A549 (cell line): ENCODE results near the gene MED28. TPM values are rescaled to one million over a fixed set of nuclear protein-coding genes. Genes with fewer than 3 reads are reported as not detected.
A peak's percentile ranks its signal among the peaks of the same experiment; 100 is the strongest.

Experiments used
- ATAC-seq, 2 experiments: fragments of 200-7000 bp in 1 of 2; fragments of >200 bp in 1 of 2; cut with Nextera tagmentation in 1 of 2; cut with Tn5 transposase in 1 of 2; 3 replicates each; pipeline versions ENCODE4 v1.8.0 to v1.9.1; 2018 to 2020; ENCODE audit warnings: mild to moderate bottlenecking in 1 of 2, moderate library complexity in 1 of 2
- CTCF ChIA-PET: fragments of 300-600 bp; sonication (Branson Sonifier 250); formaldehyde crosslinking; extraction: SDS; loops from one replicate; lab custom pipeline; 2021; ENCODE audit warnings: antibody characterized with exemption, inconsistent platforms; lab: Yijun Ruan, JAX
- POLR2A ChIA-PET: fragments of 350-600 bp; formaldehyde crosslinking; extraction: SDS; loops from one replicate; lab custom pipeline; 2021; ENCODE audit warnings: antibody characterized with exemption, inconsistent platforms; lab: Yijun Ruan, JAX
- DNase-seq, 2 experiments: peaks; one replicate each; pipeline versions ENCODE4 v3.0.0 to v3.0.0-alpha.2; 2011 to 2016; ENCODE audit warnings: low read depth in 1 of 2, low spot score in 1 of 2
- FAIRE-seq: peaks from 2 replicates; lab custom pipeline; 2011; peaks lifted over from hg19 to GRCh38; lab: Jason Lieb, UNC
- H3K27ac ChIP-seq, 2 experiments: fragments of >200 bp; sonication (Bioruptor Twin); formaldehyde crosslinking; 3 replicates each; pipeline ENCODE4 v1.5.1; 2016 to 2017
- H3K4me1 ChIP-seq: fragments of >200 bp; sonication (Bioruptor Twin); formaldehyde crosslinking; 3 replicates; pipeline ENCODE4 v1.6.1; 2016
- H3K4me2 ChIP-seq: fragments of >200 bp; sonication (Bioruptor Twin); formaldehyde crosslinking; 3 replicates; pipeline ENCODE4 v1.6.1; 2016
- H3K4me3 ChIP-seq: fragments of >200 bp; sonication (Bioruptor Twin); formaldehyde crosslinking; 3 replicates; pipeline ENCODE4 v1.5.1; 2016
- H3K9me3 ChIP-seq: fragments of >200 bp; sonication (Bioruptor Twin); formaldehyde crosslinking; 3 replicates; pipeline ENCODE4 v1.6.1; 2016
- CBX2 ChIP-seq: fragments of 200-600 bp; sonication (generic); IDR thresholded peaks from 2 replicates; pipeline ENCODE4 v1.6.1; 2016; ENCODE audit warnings: low read depth, mild to moderate bottlenecking, borderline replicate concordance
- CTCF ChIP-seq: fragments of >200 bp; sonication (Bioruptor Twin); formaldehyde crosslinking; IDR thresholded peaks from 3 replicates; pipeline ENCODE4 v1.5.1; 2016
- FOSB ChIP-seq: fragments of 250-450 bp; sonication (Bioruptor Pico); IDR thresholded peaks from 2 replicates; pipeline ENCODE4 v1.5.0; 2020; ENCODE audit warnings: mild to moderate bottlenecking, moderate library complexity
- FOSL2 ChIP-seq, 2 experiments: fragments of 450-650 bp in 1 of 2; fragments of >200 bp in 1 of 2; sonication (Bioruptor Twin) in 1 of 2; formaldehyde crosslinking; IDR thresholded peaks; 2 replicates each; pipeline versions ENCODE4 v1.5.0 to v1.6.1; 2016 to 2020; ENCODE audit warnings: mild to moderate bottlenecking in 1 of 2, moderate library complexity in 1 of 2
- HMGXB4 ChIP-seq: fragments of 250-450 bp; sonication (Bioruptor Pico); IDR thresholded peaks from 2 replicates; pipeline ENCODE4 v1.5.0; 2021; ENCODE audit warnings: mild to moderate bottlenecking, moderate library complexity, borderline replicate concordance
- JUN ChIP-seq, 2 experiments: fragments of >200 bp; sonication (Bioruptor Twin); formaldehyde crosslinking; IDR thresholded peaks; 2 replicates in 1 of 2; 3 replicates in 1 of 2; pipeline ENCODE4 v1.6.1; 2016 to 2017
- JUNB ChIP-seq: fragments of >200 bp; sonication (Bioruptor Twin); formaldehyde crosslinking; IDR thresholded peaks from 2 replicates; pipeline ENCODE4 v1.6.1; 2016
- KDM1A ChIP-seq: fragments of 200-600 bp; sonication (generic); IDR thresholded peaks from 2 replicates; pipeline ENCODE4 v1.6.1; 2016; ENCODE audit warnings: low read depth, mild to moderate bottlenecking
- MAX ChIP-seq: IDR thresholded peaks from 2 replicates; pipeline ENCODE4 v1.6.1; 2012
- NFE2L2 ChIP-seq: fragments of 150-350 bp; conservative IDR thresholded peaks from 2 replicates; pipeline ENCODE4 v1.6.1; 2014; ENCODE audit warnings: low read length
- NPAS2 ChIP-seq: fragments of 250-450 bp; sonication (Bioruptor Pico); IDR thresholded peaks from 2 replicates; pipeline ENCODE4 v1.8.0; 2022; ENCODE audit warnings: mild to moderate bottlenecking, moderate library complexity, borderline replicate concordance
- POLR2AphosphoS2 ChIP-seq: conservative IDR thresholded peaks from 2 replicates; pipeline ENCODE4 v1.6.1; 2012; ENCODE audit warnings: low read length, improper control_type of control experiment, inconsistent platforms
- RCOR1 ChIP-seq: fragments of 150-350 bp; IDR thresholded peaks from 2 replicates; pipeline ENCODE4 v1.6.1; 2014; ENCODE audit warnings: antibody characterized with exemption, low read length, low read depth
- REST ChIP-seq: fragments of 200-600 bp; sonication (generic); IDR thresholded peaks from 2 replicates; pipeline ENCODE4 v1.6.1; 2016; ENCODE audit warnings: antibody characterized with exemption, mild to moderate bottlenecking, moderate library complexity
- TFCP2L1 ChIP-seq: fragments of 250-450 bp; sonication (Bioruptor Pico); IDR thresholded peaks from 2 replicates; pipeline ENCODE4 v1.5.0; 2021; ENCODE audit warnings: mild to moderate bottlenecking
- USF2 ChIP-seq: fragments of 450-650 bp; IDR thresholded peaks from 2 replicates; pipeline ENCODE4 v1.6.1; 2014; ENCODE audit warnings: antibody characterized with exemption
- ZNF302 ChIP-seq: fragments of 250-450 bp; sonication (Bioruptor Pico); IDR thresholded peaks from 2 replicates; pipeline ENCODE4 v1.9.0; 2021; ENCODE audit warnings: inconsistent platforms, mild to moderate bottlenecking, moderate library complexity
- WGBS: methylation state at CpG from one replicate; pipeline ENCODE4 v1.1.6; 2017; ENCODE audit errors: missing lambda C conversion rate; 5-methylcytosine and 5-hydroxymethylcytosine counted together
- polyA plus RNA-seq, 4 experiments: library from polyadenylated mRNA; depleted of rRNA in 3 of 4; stranded (reverse); fragments of >200 nt; fragmentation: RNase III in 1 of 4; extraction: RNeasy Plus Mini Kit Qiagen cat#74134 plus additional on column Dnase treatment in 1 of 4; gene quantifications; 2 replicates in 3 of 4; 3 replicates in 1 of 4; pipeline ENCODE4 v1.2.3, GENCODE V29; 2011 to 2017

MED28 gene
- polyA plus RNA-seq, 2 of the 4 experiments (the other 2 are of a cell fraction) = 15.5 to 30.8 TPM

- ChIA-PET CTCF (interaction anchor here (1.3 kb wide), 1 partner anchor 8 kb away, joined by 4 read pairs; no protein-coding TSS in a partner anchor), POLR2A (interaction anchor here (0.6 to 1.3 kb wide), 10 partner anchors 8 to 774 kb away, joined by 3 to 8 read pairs (median 4); partner anchors contain the start of genes LAP3 and QDPR)
- DNase-seq (no peak), ATAC-seq (peak; percentile 82 to 83), FAIRE-seq (no peak)
- Histone ChIP-seq H3K9me3 (no peaks in the 10 kb centered on the region), H3K4me2 (peak overlapping the region; percentile 67), H3K4me3 (peak overlapping the region; percentile 72), H3K4me1 (peaks cover 11% of the 10 kb centered on the region; the same call in 2 of the 3 replicates), H3K27ac (peak overlapping the region; percentile 92 to 96)
- no peak for TF ChIP-seq MAX
- TF ChIP-seq CBX2 = no peak
- TF ChIP-seq REST = no peak
- TF ChIP-seq USF2 = no peak
- TF ChIP-seq TFCP2L1 (CRISPR knock-in tag) = no peak
- TF ChIP-seq NPAS2 (CRISPR knock-in tag) = no peak
- no peak for TF ChIP-seq ZNF302
- no peak for TF ChIP-seq KDM1A
- no peak for TF ChIP-seq JUNB
- no peak for TF ChIP-seq CTCF
- TF ChIP-seq FOSB (CRISPR knock-in tag) = no peak
- no peak for TF ChIP-seq RCOR1
- no peak for TF ChIP-seq NFE2L2
- TF ChIP-seq JUN (IDR thresholded peaks at IDR 0.05) = no peak
- no peak for TF ChIP-seq FOSL2 (IDR thresholded peaks at IDR 0.05)
- no peak for TF ChIP-seq FOSL2 (CRISPR knock-in tag; IDR thresholded peaks at IDR 0.05)
- no peak for TF ChIP-seq HMGXB4 (CRISPR knock-in tag)
- TF ChIP-seq POLR2AphosphoS2 = no peak
- 21% methylated on average over 23 of the region's 23 CpGs for WGBS
These were observed 553 bp upstream of the MED28 start for GRCh38 chr4:17613761-17614415.
